ENCODE measurements around the gene PBX4.

The PBX4 gene

DNA sequence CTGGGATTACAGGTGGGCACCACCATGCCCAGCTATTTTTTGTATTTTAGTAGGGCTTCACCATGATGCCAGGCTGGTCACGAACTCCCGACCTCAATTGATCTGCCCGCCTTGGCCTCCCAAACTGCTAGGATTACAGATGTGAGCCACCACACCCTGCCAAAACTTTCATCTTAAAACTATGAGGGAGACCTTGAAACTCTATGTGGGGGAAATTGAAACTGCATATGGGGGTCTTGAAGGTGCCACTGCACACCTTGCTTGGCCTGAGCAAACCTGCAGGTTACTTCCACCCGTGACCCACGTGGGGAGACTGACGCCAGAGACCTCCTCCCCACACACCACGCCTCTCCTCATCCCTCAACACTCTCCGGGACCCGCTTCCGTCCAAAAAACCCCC lies 64.8 kb downstream of the PBX4 start:
- DNase-seq: no peak

- no peak for DNase-seq
Measured at GRCh38 chr19:19552798-19553197, 65.7 kb downstream of the PBX4 start.

- DNase-seq: no peak
Measured at GRCh38 chr19:19551853-19552192, 66.7 kb downstream of the PBX4 start.

DNA sequence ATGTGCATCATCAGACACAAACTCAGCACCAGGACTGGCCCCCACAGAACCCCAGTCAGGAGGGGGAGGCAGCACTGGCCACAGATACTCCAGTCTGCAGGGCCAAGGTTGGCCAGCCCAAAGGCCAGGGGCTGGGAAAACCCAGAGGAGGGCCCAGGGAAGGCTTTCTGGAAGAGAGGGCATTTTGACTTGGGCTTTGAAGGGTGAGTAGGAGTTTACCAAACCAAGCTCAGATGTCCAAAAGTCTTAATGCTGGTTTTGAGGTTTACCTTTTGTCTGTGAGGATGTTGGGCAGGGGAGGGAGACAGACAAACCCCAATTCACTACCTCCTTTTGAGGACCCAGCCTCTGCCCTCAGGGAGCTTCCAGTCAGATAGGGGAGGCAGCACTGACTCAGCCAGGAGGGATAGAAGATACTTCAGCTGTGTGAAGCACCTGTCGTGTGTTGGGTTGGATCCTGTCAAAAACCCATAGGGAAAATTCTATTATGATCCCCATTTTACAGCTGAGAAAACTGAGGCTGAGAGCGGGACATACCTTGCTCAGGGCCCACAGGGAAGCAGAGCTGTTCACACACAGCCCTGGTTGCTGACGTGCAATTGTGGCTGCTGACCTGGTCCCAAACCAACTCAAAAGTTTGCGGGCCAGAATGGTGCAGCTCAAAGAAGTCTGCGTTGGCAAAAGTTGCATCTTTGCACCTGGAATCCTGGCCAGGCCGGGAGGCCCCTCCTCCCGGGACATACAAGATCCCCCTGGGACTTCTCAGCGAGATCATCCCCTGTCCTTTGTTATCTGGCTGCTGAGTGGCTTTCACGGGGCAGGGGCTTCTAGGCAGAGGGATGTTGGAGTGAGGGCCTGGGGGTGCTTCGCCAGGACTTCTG lies 67.3 kb downstream of the PBX4 start:
- DNase-seq: no peak

DNA sequence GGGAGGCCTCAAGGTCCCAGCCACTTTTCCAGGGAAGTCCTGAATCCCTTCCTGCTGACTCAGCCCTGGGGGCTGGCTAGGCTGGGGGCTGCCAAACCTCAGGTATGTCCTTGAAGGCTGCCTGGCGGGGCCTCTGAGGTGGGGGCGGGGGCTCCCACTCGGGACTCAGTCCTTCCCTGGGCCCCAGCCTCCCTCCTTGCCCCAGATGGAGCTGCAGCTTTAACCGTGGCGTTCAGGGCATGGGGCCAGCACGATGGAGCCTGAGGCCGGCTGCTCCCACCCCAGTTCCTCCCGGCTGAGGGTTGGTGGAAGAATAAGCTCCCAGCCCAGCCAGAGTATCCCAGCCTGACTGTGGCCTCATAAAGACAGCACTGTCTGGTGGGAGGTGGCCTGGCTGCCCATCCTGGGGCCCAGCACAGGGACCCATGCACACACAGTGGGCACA lies 68.0 kb downstream of the PBX4 start:
- DNase-seq: no peak

GRCh38 chr19:19549804-19550464 lies 68.6 kb downstream of the PBX4 start:
- DNase-seq: no peak

DNA sequence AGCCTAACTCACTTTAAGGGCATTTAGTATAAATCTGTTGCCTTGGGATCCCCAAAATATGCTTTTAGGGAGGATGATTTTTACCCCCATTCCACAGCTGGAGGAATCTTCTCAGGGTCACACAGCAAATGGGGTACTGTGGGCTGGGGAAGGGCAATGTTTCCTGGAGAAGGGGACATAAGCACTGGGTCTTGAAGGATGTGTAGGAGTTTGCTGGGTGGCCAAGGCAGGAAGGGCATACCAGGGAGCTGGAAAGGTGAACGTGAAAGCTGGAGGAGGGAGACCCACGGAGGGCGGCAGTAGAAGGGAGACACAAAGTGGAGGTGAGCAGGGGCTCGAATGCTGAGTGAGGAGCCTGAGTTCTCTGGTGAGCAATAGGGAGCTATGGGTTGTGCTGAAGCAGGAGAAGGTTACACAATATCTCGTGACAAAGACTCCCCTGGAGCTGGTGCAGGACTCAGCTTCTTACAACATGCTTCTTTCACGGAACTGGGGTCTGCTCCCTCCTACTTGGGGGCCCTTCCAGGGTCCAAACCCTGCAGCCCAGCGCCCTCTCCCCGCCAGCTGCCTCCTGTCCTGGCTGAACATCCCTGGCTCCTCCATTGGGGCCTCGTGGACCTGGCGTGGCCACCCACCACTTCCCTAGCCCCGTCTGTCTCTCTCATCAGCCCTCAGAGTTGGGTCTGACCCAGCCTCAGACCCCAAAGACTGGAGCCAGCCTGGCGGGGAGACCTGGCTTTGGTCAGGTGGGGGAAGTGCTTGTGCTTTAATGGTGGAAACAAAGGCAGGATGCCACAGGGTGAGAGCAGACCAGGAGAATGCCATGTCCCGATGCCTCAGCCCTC lies 69.3 kb downstream of the PBX4 start:
- no peak for DNase-seq

DNA sequence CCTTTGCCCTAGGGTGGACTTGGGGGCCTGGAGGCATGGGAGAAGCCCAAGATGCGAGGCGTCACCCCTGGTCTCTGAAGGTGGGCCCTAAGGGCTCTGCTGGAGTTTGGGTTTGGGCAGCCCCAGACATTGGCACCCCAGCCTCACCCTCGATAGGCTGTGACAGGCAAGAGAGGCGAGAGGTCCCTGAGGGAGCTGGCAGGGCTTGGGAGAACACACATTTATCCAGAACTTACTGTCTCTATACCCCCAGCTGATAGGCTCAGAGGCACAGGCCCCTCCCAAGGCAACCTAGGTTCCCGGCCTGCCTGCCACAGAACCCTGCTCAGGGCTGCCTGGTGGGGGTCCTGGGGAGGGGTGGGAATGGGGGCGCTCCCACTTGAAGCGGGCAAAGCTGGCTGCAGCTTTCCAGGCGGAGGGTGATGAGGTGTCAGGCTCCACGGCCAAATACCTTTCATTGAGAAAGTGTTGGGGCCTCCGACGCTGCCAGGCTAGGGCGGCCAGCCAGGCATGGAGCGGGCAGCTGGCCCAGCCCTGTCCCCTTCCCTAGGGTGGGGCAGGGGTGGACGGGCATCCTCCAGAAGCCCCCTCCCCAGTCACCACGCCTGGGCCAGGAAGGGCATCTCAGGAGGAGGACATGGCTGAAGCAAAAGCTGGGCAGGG lies 70.7 kb downstream of the PBX4 start:
- no peak for DNase-seq

- no peak for DNase-seq
Measured at GRCh38 chr19:19546751-19547162, 71.7 kb downstream of the PBX4 start.

DNA sequence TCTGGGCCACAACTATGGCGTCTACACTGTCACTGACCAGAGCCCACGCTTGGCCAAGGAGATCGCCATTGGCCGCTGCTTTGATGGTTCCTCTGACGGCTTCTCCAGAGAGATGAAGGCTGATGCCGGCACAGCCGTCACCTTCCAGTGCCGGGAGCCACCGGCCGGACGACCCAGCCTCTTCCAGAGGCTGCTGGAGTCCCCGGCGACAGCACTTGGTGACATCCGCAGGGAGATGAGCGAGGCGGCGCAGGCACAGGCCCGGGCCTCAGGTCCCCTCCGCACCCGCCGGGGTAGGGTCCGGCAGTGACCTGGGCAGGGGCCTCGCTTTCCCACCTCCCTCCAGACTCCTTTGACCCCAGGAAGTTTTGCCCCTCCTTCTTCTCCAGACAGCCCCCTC lies 72.8 kb downstream of the PBX4 start:
- no peak for DNase-seq

DNA sequence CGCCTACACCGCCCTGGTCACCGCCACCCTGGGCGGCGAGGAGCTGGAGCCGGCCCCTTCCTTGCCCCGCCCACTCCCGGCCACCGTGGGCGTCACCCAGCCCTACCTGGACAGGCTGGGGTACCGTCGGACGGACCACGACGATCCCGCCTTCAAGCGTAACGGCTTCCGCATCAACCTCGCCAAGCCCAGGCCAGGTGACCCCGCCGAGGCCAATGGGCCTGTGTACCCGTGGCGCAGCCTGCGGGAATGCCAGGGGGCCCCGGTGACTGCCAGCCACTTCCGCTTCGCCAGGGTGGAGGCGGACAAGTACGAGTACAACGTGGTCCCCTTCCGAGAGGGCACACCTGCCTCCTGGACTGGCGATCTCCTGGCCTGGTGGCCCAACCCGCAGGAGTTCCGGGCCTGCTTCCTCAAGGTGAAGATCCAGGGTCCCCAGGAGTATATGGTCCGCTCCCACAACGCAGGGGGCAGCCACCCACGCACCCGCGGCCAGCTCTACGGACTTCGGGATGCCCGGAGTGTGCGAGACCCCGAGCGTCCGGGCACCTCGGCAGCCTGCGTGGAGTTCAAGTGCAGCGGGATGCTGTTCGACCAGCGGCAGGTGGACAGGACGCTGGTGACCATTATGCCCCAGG lies 73.4 kb downstream of the PBX4 start:
- DNase-seq: no peak

- no peak for DNase-seq
Measured at GRCh38 chr19:19544257-19544953, 74.1 kb downstream of the PBX4 start.

DNA sequence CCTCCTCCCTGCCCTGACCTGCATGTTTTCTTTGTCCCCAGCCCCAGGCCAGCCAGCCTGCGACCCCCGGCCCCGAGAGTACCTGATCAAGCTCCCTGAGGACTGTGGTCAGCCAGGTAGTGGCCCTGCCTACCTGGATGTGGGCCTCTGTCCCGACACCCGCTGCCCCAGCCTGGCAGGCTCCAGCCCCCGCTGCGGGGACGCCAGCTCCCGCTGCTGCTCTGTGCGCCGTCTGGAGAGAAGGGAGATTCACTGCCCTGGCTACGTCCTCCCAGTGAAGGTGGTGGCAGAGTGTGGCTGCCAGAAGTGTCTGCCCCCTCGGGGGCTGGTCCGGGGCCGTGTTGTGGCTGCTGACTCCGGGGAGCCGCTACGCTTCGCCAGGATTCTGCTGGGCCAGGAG lies 74.8 kb downstream of the PBX4 start:
- DNase-seq: no peak

DNA sequence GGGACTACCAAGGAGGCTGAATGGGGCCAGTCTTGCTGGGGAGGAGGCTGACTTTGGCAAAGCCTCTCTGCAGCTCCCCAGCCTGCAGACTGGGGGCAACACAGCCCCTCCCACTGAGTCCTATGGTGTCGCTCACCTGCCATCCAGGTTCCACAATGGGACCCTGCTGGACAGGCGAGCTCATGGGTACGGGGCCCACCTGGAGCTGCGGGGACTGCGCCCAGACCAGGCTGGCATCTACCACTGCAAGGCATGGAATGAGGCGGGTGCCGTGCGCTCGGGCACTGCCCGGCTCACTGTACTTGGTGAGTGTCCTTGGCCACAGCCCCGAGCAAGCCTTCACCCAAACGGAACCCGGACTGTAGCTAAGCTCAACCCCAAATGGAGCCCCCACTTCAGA lies 75.4 kb downstream of the PBX4 start:
- no peak for DNase-seq

- no peak for DNase-seq
Measured at GRCh38 chr19:19542507-19542906, 76.0 kb downstream of the PBX4 start.

DNA sequence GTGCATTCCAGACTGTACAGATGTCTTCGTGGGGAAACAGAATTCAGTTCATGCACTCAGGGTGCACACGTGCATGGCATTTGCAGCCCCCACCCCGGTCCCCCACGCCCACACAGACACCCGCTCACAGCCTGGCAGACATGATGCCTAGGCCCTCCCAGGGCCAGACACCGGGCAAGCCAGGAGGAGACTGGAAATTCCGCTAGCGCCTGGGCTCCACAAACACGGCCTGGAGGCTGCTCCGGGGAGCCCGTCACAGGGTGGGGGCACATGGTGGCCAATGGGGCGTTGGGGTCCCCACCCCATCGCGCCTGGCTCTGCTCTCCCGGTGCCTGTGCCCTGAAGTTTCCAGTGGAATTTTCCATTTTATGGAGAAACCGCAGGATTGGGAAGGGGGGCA lies 76.9 kb downstream of the PBX4 start:
- DNase-seq: no peak

GRCh38 chr19:19540715-19541515 lies 77.6 kb downstream of the PBX4 start:
- peak; percentile 59 for DNase-seq

DNA sequence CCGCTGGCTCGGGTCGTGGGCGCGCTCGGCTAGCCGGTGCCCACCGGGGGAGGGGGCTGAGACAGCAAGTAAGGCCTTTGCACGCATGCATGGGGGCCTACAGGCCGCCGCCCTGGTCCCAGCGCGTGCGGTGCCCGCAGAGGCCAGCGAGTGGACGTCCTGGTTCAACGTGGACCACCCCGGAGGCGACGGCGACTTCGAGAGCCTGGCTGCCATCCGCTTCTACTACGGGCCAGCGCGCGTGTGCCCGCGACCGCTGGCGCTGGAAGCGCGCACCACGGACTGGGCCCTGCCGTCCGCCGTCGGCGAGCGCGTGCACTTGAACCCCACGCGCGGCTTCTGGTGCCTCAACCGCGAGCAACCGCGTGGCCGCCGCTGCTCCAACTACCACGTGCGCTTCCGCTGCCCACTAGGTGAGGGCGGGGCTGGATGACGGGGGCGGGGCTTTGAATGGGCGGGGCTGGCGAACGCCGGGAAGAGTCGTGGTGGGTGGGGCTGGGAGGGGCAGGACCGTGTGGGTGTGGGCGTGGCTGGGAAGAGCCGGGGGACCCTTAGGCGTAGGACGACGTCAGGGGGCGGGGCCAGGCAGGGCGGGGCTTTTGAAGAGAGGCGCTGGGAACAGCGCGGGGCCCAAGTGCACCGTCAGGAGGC lies 78.3 kb downstream of the PBX4 start:
- DNase-seq: peak; percentile 34

DNA sequence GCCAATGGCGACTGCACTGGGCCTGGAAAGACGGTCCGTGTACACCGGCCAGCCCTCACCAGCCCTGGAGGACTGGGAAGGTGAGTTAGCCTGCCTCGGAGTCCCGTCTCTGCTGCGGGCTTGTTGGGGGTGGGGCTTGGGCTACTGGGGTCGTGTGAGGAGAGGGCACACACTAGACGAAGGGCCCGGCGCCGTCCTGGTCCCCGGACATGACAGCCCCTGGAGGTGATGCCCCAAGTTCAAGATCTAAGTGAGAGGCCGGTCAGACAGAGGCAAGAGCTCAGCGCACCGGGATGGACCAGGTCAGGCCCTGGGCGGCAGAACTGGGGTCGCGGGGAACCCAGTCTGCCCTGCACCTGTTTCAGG lies 78.8 kb downstream of the PBX4 start:
- no peak for DNase-seq

DNA sequence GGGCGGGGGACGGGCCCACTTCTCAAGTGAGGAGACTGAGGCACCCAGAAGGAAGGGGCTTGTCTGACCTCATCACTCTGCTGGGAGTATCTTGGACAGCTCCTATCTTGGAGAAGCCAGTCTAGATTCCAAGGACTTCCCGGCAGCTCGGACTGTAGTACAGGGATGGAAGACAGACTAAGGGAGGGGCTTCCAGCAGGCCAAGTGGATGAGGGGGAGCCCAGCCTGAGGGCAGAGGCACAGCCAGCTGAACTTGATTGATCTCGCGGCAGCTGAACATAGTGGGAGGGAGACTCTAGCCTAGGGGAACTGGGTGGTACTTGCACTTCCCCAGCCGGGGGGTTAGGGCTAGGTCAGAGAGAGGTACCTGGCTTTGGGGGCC lies 79.7 kb downstream of the PBX4 start:
- DNase-seq: no peak

Measured in activated effector memory CD4-positive, alpha-beta T cell treated with Interleukin-2 at 50 U/mL for 16 hours (primary cell).